Measurements from ENCODE around the gene VCAN. TPM values are rescaled to one million over a fixed set of nuclear protein-coding genes. Genes with fewer than 3 reads are reported as not detected.

VCAN gene
- total and polyA plus RNA-seq, 2 of the 8 experiments (the other 6 are each of a cell fraction or from before 2014, with no cell fraction given) = 146 to 404 TPM

- 92% methylated on average over 1 of the region's 1 CpG; no CpG with 5 or more reads in 1 of the 2 experiments for WGBS, 2 experiments (ENCODE audit: extremely low coverage in 1 of 2, insufficient coverage in 1 of 2, insufficient read length in 1 of 2, insufficient replicate concordance in 2 of 2, low coverage in 1 of 2, low lambda C conversion rate in 2 of 2, missing lambda C conversion rate in 1 of 2)
- no peak overlapping the region for H2BK5ac ChIP-seq (ENCODE audit: low read depth, low read length)
- TF ChIP-seq EP300 (IDR thresholded peaks at IDR 0.05; ENCODE audit: borderline replicate concordance in 1 of 2, low read depth in 2 of 2, low read length in 2 of 2) = no peak
- TF ChIP-seq RNF2 (IDR thresholded peaks at IDR 0.05; ENCODE audit: borderline replicate concordance, low read depth, low read length, missing control alignments, poor library complexity, severe bottlenecking) = no peak
- no peak for TF ChIP-seq GABPA (IDR thresholded peaks at IDR 0.05; ENCODE audit: borderline replicate concordance, insufficient read depth, low read length)
- TF ChIP-seq PHF8 (conservative IDR thresholded peaks at IDR 0.05; ENCODE audit: low read depth, low read length) = no peak
- no peak for TF ChIP-seq KDM4A (IDR thresholded peaks at IDR 0.05; ENCODE audit: low read depth, low read length, severe bottlenecking)
- TF ChIP-seq BCL11A (IDR thresholded peaks at IDR 0.05; ENCODE audit: low read depth in 2 of 2, low read length in 2 of 2) = no peak
- no peak for TF ChIP-seq SIRT6 (IDR thresholded peaks at IDR 0.05; ENCODE audit: low read length)
- no peak for TF ChIP-seq BRCA1 (IDR thresholded peaks at IDR 0.05; ENCODE audit: low read depth, low read length)
- TF ChIP-seq SAP30 (IDR thresholded peaks at IDR 0.05; ENCODE audit: insufficient read depth, insufficient replicate concordance, low read length) = no peak
- TF ChIP-seq POU5F1 (IDR thresholded peaks at IDR 0.05; ENCODE audit: low read depth, low read length) = no peak
- TF ChIP-seq FOSL1 (IDR thresholded peaks at IDR 0.05; ENCODE audit: insufficient read depth, low read depth, low read length) = no peak
- no peak for TF ChIP-seq TEAD4 (IDR thresholded peaks at IDR 0.05; ENCODE audit: low read depth, low read length)
- no peak for TF ChIP-seq SIX5 (IDR thresholded peaks at IDR 0.05; ENCODE audit: low read depth, low read length)
- TF ChIP-seq CBX5 (IDR thresholded peaks at IDR 0.05; ENCODE audit: low read depth, low read length) = no peak
These were observed 15.6 kb downstream of the VCAN start for GRCh38 chr5:83487155-83487554.

More at GRCh38 chr5:83487155-83487554, 15.6 kb downstream of the VCAN start:
- Histone ChIP-seq H3K27ac (ENCODE audit: low read depth, low read length) (no peak overlapping the region), H2BK15ac (ENCODE audit: low read length) (no peak overlapping the region), H3K79me2 (ENCODE audit: control insufficient read depth in 1 of 2, insufficient read depth in 2 of 2, low read length in 2 of 2) (peaks cover 0 to 81% of the 10 kb centered on the region in 2 experiments; a peak in 3 of 4 replicates), H3K79me1 (ENCODE audit: low read depth, low read length) (no peaks in the 10 kb centered on the region), H3K23ac (ENCODE audit: insufficient read length) (no peak overlapping the region), H4K5ac (ENCODE audit: insufficient read length, low read depth, low read length) (no peak overlapping the region), H3K14ac (ENCODE audit: insufficient read length) (no peak overlapping the region), H3K4ac (replicated peaks; ENCODE audit: insufficient read length, low read depth, low read length) (no peak overlapping the region), H2BK20ac (ENCODE audit: low read length) (no peak overlapping the region), H3K9me3 (ENCODE audit: insufficient read depth in 2 of 2, low read depth in 1 of 2, low read length in 1 of 2) (no peaks in the 10 kb centered on the region), H3K4me2 (ENCODE audit: insufficient read depth in 1 of 2, low read depth in 2 of 2, low read length in 2 of 2) (no peak overlapping the region), H3K23me2 (ENCODE audit: low read depth, low read length) (peaks cover 4% of the 10 kb centered on the region; the same call in 1 of the 2 replicates), H3K9ac (replicated peaks in 1 of 4; ENCODE audit: extremely low read depth in 1 of 4, low read depth in 3 of 4, low read length in 3 of 4) (no peak overlapping the region), H3K27me3 (replicated peaks in 1 of 4; ENCODE audit: control insufficient read depth in 3 of 4, extremely low read depth in 1 of 4, insufficient read depth in 3 of 4, low read length in 3 of 4) (no peaks in the 10 kb centered on the region), H2AFZ (ENCODE audit: low read length) (no peak overlapping the region), H3K4me3 (ENCODE audit: extremely low read depth in 1 of 4, insufficient read depth in 2 of 4, low read depth in 3 of 4, low read length in 4 of 4) (no peak overlapping the region), H2AK5ac (ENCODE audit: low read depth, low read length) (no peak overlapping the region), H3K18ac (ENCODE audit: extremely low read depth, low read length) (no peak overlapping the region), H4K91ac (replicated peaks; ENCODE audit: insufficient read length, low read length) (no peak overlapping the region), H3K56ac (replicated peaks; ENCODE audit: insufficient read length, low read depth, low read length) (no peak overlapping the region), H2BK120ac (replicated peaks; ENCODE audit: low read depth, low read length) (no peak overlapping the region), H3K4me1 (replicated peaks in 1 of 4; ENCODE audit: control insufficient read depth in 3 of 4, insufficient read depth in 4 of 4, low read length in 3 of 4) (no peaks in the 10 kb centered on the region; a peak in 1 of 7 replicates), H2BK12ac (ENCODE audit: low read depth, low read length) (no peak overlapping the region), H3K36me3 (ENCODE audit: control insufficient read depth in 2 of 4, insufficient read depth in 4 of 4, low read length in 3 of 4) (peaks cover 6 to 59% (median 43%) of the 10 kb centered on the region in 4 experiments; a peak in 7 of 8 replicates), H4K8ac (ENCODE audit: extremely low read depth, insufficient read depth, low read length) (no peak overlapping the region), H4K20me1 (replicated peaks in 1 of 2; ENCODE audit: control insufficient read depth in 1 of 2, insufficient read depth in 2 of 2, low read length in 2 of 2) (peaks cover 0 to 1% of the 10 kb centered on the region in 2 experiments)
- DNase-seq (ENCODE audit: low read depth in 1 of 2, low spot score in 2 of 2) = no peak
- ChIA-PET POLR2A (ENCODE audit: partially characterized antibody) (interaction anchor here (1.6 kb wide), 1 partner anchor 12 kb away, joined by 4 read pairs; no protein-coding TSS in a partner anchor), CTCF (ENCODE audit: partially characterized antibody) (no interaction called here)
- no peak for FAIRE-seq

Data from H1 (cell line).